HepG2 (cell line): ENCODE results near the gene EFCAB11. TPM values are rescaled to one million over a fixed set of nuclear protein-coding genes. Genes with fewer than 3 reads are reported as not detected.

Experiments
- BCL3 ChIP-seq: sonication (generic); formaldehyde crosslinking; IDR thresholded peaks from 2 replicates; pipeline ENCODE4 v1.5.1; 2020; ENCODE audit warnings: mild to moderate bottlenecking, missing genetic modification reagents, moderate library complexity
- BRCA1 ChIP-seq: sonication (generic); formaldehyde crosslinking; IDR thresholded peaks from 2 replicates; pipeline ENCODE4 v1.4.0; 2020; ENCODE audit warnings: missing genetic modification reagents
- CBFB ChIP-seq: sonication (generic); formaldehyde crosslinking; IDR thresholded peaks from 2 replicates; pipeline ENCODE4 v1.4.0; 2020; ENCODE audit warnings: missing genetic modification reagents
- DNMT3B ChIP-seq: conservative IDR thresholded peaks from 2 replicates; pipeline ENCODE4 v1.6.1; 2016; ENCODE audit warnings: missing biosample characterization, control low read depth
- EHMT2 ChIP-seq: fragments of 200-600 bp; sonication (generic); IDR thresholded peaks from 2 replicates; pipeline ENCODE4 v1.7.0; 2017; ENCODE audit warnings: antibody characterized with exemption, low read depth, low read length, borderline replicate concordance
- FUBP1 ChIP-seq: sonication (generic); formaldehyde crosslinking; IDR thresholded peaks from 2 replicates; pipeline ENCODE4 v1.5.1; 2020; ENCODE audit warnings: missing genetic modification reagents, mild to moderate bottlenecking, borderline replicate concordance
- GRHL1 ChIP-seq: sonication (generic); formaldehyde crosslinking; conservative IDR thresholded peaks from 2 replicates; pipeline ENCODE4 v1.8.0; 2022; ENCODE audit warnings: missing genetic modification reagents
- HIVEP1 ChIP-seq: sonication (generic); formaldehyde crosslinking; IDR thresholded peaks from 2 replicates; pipeline ENCODE4 v1.4.0; 2020; ENCODE audit warnings: mild to moderate bottlenecking, missing genetic modification reagents
- MAFG ChIP-seq: sonication (generic); formaldehyde crosslinking; IDR thresholded peaks from 2 replicates; pipeline ENCODE4 v1.5.1; 2020; ENCODE audit warnings: mild to moderate bottlenecking, missing genetic modification reagents
- MAFK ChIP-seq, 2 experiments: IDR thresholded peaks in 1 of 2; conservative IDR thresholded peaks in 1 of 2; 2 replicates each; pipeline ENCODE4 v1.6.1; 2011; ENCODE audit warnings: improper control_type of control experiment in 2 of 2, low read length in 2 of 2
- MTA1 ChIP-seq: sonication (generic); formaldehyde crosslinking; IDR thresholded peaks from 2 replicates; pipeline ENCODE4 v1.4.0; 2020; ENCODE audit warnings: missing genetic modification reagents, mild to moderate bottlenecking, borderline replicate concordance
- PCBP2 ChIP-seq: fragments of 200-400 bp; formaldehyde crosslinking; optimal IDR thresholded peaks from 2 replicates; pipeline ENCODE3; 2018; ENCODE audit warnings: low read length, low read depth; ENCODE audit not compliant: poor library complexity, severe bottlenecking
- PHF5A ChIP-seq: IDR thresholded peaks from one replicate; pipeline ENCODE4 v1.6.1; 2018; ENCODE audit warnings: low read depth, missing genetic modification reagents; ENCODE audit not compliant: unreplicated experiment
- SCMH1 ChIP-seq: sonication (generic); formaldehyde crosslinking; IDR thresholded peaks from 2 replicates; pipeline ENCODE4 v1.9.0; 2021; ENCODE audit warnings: missing genetic modification reagents, mild to moderate bottlenecking, borderline replicate concordance
- SMAD3 ChIP-seq: sonication (generic); formaldehyde crosslinking; IDR thresholded peaks from 2 replicates; pipeline ENCODE4 v1.4.0; 2020; ENCODE audit warnings: missing genetic modification reagents
- TIGD3 ChIP-seq: sonication (generic); formaldehyde crosslinking; IDR thresholded peaks from 2 replicates; pipeline ENCODE4 v1.5.1; 2020; ENCODE audit warnings: mild to moderate bottlenecking, missing genetic modification reagents, borderline replicate concordance
- ZBTB2 ChIP-seq: sonication (generic); formaldehyde crosslinking; IDR thresholded peaks from 2 replicates; pipeline ENCODE4 v1.8.0; 2022; ENCODE audit warnings: low read depth, missing genetic modification reagents
- ZBTB8A ChIP-seq: sonication (generic); formaldehyde crosslinking; IDR thresholded peaks from 2 replicates; pipeline ENCODE4 v1.4.0; 2020; ENCODE audit warnings: mild to moderate bottlenecking, low read depth, missing genetic modification reagents, borderline replicate concordance
- ZNF33A ChIP-seq: sonication (generic); formaldehyde crosslinking; IDR thresholded peaks from 2 replicates; pipeline ENCODE4 v1.5.1; 2020; ENCODE audit warnings: missing genetic modification reagents, mild to moderate bottlenecking, moderate library complexity, borderline replicate concordance
- ZNF543 ChIP-seq: sonication (generic); formaldehyde crosslinking; IDR thresholded peaks from 2 replicates; pipeline ENCODE4 v1.4.0; 2020; ENCODE audit warnings: mild to moderate bottlenecking, missing genetic modification reagents
- ZNF83 ChIP-seq: sonication (generic); formaldehyde crosslinking; IDR thresholded peaks from 2 replicates; pipeline ENCODE4 v1.4.0; 2020; ENCODE audit warnings: missing genetic modification reagents, mild to moderate bottlenecking, borderline replicate concordance
- polyA plus RNA-seq, 8 experiments: library from polyadenylated mRNA; depleted of rRNA in 3 of 8; stranded (reverse) in 7 of 8; unstranded in 1 of 8; fragments of >200 nt; fragmentation: Illumina TruSeq in 4 of 8; extraction: Trizol in 4 of 8; gene quantifications; 2 replicates each; pipeline versions ENCODE4 v1.2.1 to v1.2.3, GENCODE V29; 2011 to 2016; ENCODE audit warnings: low read depth in 4 of 8, missing spikeins in 1 of 8, mixed read lengths in 1 of 8; ENCODE audit not compliant: insufficient read depth in 1 of 8
- total RNA-seq, 5 experiments: library from RNA; depleted of rRNA; stranded (reverse); fragments of >200 nt; fragmentation: Illumina TruSeq; extraction: Trizol; gene quantifications; 2 replicates each; pipeline ENCODE4 v1.2.3, GENCODE V29; 2016; ENCODE audit warnings: low read depth in 1 of 5

Gene EFCAB11
- total and polyA plus RNA-seq, 2 of the 13 experiments (the other 11 are each of a cell fraction or from before 2014, with no cell fraction given) = 8.2 to 31.5 TPM

GRCh38 chr14:89911010-89911919 lies 43.3 kb downstream of the EFCAB11 start (continued):
- no peak for TF ChIP-seq CBFB (CRISPR knock-in tag)
- no peak for TF ChIP-seq HIVEP1 (CRISPR knock-in tag)
- TF ChIP-seq ZNF33A (CRISPR knock-in tag) = no peak
- no peak for TF ChIP-seq MAFK (conservative IDR thresholded peaks at IDR 0.05 in 1 of 2, IDR thresholded peaks at IDR 0.05 in 1 of 2; ENCODE audit: low read length in 2 of 2)
- TF ChIP-seq SMAD3 (CRISPR knock-in tag) = no peak; the same call in 1 of the 2 replicates
- no peak for TF ChIP-seq BRCA1 (CRISPR knock-in tag)
- TF ChIP-seq ZBTB8A (CRISPR knock-in tag) = no peak
- TF ChIP-seq ZNF543 (CRISPR knock-in tag) = no peak
- TF ChIP-seq DNMT3B (CRISPR knock-in tag) = no peak
- TF ChIP-seq MAFG (CRISPR knock-in tag) = no peak
- TF ChIP-seq MTA1 (CRISPR knock-in tag) = no peak; the same call in 1 of the 2 replicates
- TF ChIP-seq EHMT2 = no peak
- no peak for TF ChIP-seq ZBTB2 (CRISPR knock-in tag)
- no peak for TF ChIP-seq ZNF83
- TF ChIP-seq PHF5A (CRISPR knock-in tag) = no peak
- TF ChIP-seq FUBP1 (CRISPR knock-in tag) = no peak
- TF ChIP-seq PCBP2 = no peak
- TF ChIP-seq BCL3 = no peak
- no peak for TF ChIP-seq SCMH1
- no peak for TF ChIP-seq TIGD3 (CRISPR knock-in tag)
- TF ChIP-seq GRHL1 (CRISPR knock-in tag) = no peak
